ENCODE measurements around the gene OSBPL9. TPM values are rescaled to one million over a fixed set of nuclear protein-coding genes. Genes with fewer than 3 reads are reported as not detected.

OSBPL9 gene
- total and polyA plus RNA-seq, 2 experiments from 2014 or later: 82.7 to 102 TPM

DNA sequence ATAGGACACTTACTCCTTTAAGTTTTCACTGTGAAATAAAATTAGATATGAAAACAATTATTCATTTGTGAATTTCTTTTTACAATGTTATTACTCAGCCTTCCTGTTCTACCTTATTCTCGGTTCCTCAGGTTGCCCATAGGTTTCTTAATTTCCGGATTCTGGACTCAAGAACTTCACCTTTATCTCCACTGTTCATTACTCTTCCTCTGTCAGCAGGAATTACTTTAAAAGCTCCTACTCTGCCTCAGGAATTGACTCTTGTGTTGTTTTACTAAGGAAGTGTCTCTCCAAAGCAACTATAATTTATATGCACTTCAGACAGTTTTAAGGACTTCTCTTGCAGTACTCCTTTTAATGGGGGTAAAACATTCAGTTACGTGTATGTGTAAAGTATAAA, 123.8 kb downstream of the OSBPL9 start (continued):
- TF ChIP-seq, protein P1, sequence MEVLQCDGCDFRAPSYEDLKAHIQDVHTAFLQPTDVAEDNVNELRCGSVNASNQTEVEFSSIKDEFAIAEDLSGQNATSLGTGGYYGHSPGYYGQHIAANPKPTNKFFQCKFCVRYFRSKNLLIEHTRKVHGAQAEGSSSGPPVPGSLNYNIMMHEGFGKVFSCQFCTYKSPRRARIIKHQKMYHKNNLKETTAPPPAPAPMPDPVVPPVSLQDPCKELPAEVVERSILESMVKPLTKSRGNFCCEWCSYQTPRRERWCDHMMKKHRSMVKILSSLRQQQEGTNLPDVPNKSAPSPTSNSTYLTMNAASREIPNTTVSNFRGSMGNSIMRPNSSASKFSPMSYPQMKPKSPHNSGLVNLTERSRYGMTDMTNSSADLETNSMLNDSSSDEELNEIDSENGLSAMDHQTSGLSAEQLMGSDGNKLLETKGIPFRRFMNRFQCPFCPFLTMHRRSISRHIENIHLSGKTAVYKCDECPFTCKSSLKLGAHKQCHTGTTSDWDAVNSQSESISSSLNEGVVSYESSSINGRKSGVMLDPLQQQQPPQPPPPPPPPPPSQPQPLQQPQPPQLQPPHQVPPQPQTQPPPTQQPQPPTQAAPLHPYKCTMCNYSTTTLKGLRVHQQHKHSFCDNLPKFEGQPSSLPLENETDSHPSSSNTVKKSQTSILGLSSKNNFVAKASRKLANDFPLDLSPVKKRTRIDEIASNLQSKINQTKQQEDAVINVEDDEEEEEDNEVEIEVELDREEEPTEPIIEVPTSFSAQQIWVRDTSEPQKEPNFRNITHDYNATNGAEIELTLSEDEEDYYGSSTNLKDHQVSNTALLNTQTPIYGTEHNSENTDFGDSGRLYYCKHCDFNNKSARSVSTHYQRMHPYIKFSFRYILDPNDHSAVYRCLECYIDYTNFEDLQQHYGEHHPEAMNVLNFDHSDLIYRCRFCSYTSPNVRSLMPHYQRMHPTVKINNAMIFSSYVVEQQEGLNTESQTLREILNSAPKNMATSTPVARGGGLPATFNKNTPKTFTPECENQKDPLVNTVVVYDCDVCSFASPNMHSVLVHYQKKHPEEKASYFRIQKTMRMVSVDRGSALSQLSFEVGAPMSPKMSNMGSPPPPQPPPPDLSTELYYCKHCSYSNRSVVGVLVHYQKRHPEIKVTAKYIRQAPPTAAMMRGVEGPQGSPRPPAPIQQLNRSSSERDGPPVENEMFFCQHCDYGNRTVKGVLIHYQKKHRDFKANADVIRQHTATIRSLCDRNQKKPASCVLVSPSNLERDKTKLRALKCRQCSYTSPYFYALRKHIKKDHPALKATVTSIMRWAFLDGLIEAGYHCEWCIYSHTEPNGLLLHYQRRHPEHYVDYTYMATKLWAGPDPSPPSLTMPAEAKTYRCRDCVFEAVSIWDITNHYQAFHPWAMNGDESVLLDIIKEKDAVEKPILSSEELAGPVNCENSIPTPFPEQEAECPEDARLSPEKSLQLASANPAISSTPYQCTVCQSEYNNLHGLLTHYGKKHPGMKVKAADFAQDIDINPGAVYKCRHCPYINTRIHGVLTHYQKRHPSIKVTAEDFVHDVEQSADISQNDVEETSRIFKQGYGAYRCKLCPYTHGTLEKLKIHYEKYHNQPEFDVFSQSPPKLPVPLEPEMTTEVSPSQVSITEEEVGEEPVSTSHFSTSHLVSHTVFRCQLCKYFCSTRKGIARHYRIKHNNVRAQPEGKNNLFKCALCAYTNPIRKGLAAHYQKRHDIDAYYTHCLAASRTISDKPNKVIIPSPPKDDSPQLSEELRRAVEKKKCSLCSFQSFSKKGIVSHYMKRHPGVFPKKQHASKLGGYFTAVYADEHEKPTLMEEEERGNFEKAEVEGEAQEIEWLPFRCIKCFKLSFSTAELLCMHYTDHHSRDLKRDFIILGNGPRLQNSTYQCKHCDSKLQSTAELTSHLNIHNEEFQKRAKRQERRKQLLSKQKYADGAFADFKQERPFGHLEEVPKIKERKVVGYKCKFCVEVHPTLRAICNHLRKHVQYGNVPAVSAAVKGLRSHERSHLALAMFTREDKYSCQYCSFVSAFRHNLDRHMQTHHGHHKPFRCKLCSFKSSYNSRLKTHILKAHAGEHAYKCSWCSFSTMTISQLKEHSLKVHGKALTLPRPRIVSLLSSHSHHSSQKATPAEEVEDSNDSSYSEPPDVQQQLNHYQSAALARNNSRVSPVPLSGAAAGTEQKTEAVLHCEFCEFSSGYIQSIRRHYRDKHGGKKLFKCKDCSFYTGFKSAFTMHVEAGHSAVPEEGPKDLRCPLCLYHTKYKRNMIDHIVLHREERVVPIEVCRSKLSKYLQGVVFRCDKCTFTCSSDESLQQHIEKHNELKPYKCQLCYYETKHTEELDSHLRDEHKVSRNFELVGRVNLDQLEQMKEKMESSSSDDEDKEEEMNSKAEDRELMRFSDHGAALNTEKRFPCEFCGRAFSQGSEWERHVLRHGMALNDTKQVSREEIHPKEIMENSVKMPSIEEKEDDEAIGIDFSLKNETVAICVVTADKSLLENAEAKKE (CRISPR knock-in tag; IDR thresholded peaks at IDR 0.05): no peak
- no peak for TF ChIP-seq CREB1 (CRISPR knock-in tag; IDR thresholded peaks at IDR 0.05; ENCODE audit: low read depth)
- no peak for TF ChIP-seq EZH2phosphoT487 (IDR thresholded peaks at IDR 0.05; ENCODE audit: unreplicated experiment)
- no peak for TF ChIP-seq STAT1 (IDR thresholded peaks at IDR 0.05; ENCODE audit: unreplicated experiment)
- TF ChIP-seq NANOG (IDR thresholded peaks at IDR 0.05; ENCODE audit: borderline replicate concordance): no peak
- TF ChIP-seq JUNB (IDR thresholded peaks at IDR 0.05; ENCODE audit: unreplicated experiment): no peak

DNA sequence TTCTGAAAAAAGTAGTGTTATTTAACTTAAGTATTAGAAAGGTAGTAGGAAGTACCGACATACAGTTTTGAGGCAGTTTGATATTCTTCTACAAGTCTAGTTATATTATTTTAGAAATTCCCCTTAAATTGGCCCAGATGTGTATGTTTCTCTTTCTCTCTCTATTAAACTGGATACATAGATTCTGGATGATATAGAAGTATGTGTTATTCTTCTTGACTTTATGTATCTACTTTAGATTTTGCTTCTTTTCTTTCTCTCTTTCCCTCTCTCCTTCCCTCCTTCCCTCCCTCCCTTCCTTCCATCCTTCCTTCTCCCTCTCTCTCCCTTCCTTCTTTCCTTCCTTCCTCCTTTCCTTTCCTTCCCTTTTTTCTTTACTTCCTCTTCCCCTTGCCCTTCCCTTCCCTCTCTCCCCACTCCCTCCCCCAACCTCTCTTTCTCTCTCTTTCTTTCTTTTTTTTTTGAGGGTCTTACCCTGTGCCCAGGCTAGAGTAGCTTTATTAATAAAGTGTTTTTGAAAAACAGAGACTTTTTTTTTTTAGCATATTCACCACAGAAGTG, 124.3 kb downstream of the OSBPL9 start:
- ATAC-seq (no peak), DNase-seq (ENCODE audit: low spot score) (no peak)
- no peaks in the 10 kb centered on the region for H3K9me2 ChIP-seq (ENCODE audit: insufficient read depth)
- no peaks in the 10 kb centered on the region for H3K9me3 Mint-ChIP-seq
- H3K4me2 ChIP-seq: no peak overlapping the region
- peaks cover 72% of the 10 kb centered on the region for H3K79me2 ChIP-seq (replicated peaks; ENCODE audit: insufficient read depth)
- H3K4me1 ChIP-seq (ENCODE audit: insufficient read depth): peaks cover 18% of the 10 kb centered on the region
- H2AFZ ChIP-seq: no peak overlapping the region
- H3K4me1 Mint-ChIP-seq: peaks cover 14% of the 10 kb centered on the region; the same call in 2 of the 3 replicates
- H4K20me1 ChIP-seq (replicated peaks; ENCODE audit: insufficient read depth): peaks cover 6% of the 10 kb centered on the region; the same call in 1 of the 2 replicates
- peaks cover 2% of the 10 kb centered on the region; the same call in 1 of the 3 replicates for H3K36me3 Mint-ChIP-seq (ENCODE audit: low read depth)
- H3K27ac Mint-ChIP-seq: no peak overlapping the region
- no peak overlapping the region for H3K27ac ChIP-seq (ENCODE audit: low read depth)
- no peaks in the 10 kb centered on the region for H3K27me3 Mint-ChIP-seq (ENCODE audit: insufficient read depth, low read depth, poor library complexity)
- H3K36me3 ChIP-seq (ENCODE audit: insufficient read depth): no peaks in the 10 kb centered on the region
- no peaks in the 10 kb centered on the region for H3K27me3 ChIP-seq (ENCODE audit: insufficient read depth)
- no peak overlapping the region for H3K4me3 Mint-ChIP-seq
- no peak for TF ChIP-seq POLR2AphosphoS5 (IDR thresholded peaks at IDR 0.05; ENCODE audit: low read depth)
- no peak for TF ChIP-seq ZNF331 (CRISPR knock-in tag; IDR thresholded peaks at IDR 0.05; ENCODE audit: low read depth)
- no peak for TF ChIP-seq EZH2phosphoT487 (IDR thresholded peaks at IDR 0.05; ENCODE audit: unreplicated experiment)
- TF ChIP-seq, protein P2, sequence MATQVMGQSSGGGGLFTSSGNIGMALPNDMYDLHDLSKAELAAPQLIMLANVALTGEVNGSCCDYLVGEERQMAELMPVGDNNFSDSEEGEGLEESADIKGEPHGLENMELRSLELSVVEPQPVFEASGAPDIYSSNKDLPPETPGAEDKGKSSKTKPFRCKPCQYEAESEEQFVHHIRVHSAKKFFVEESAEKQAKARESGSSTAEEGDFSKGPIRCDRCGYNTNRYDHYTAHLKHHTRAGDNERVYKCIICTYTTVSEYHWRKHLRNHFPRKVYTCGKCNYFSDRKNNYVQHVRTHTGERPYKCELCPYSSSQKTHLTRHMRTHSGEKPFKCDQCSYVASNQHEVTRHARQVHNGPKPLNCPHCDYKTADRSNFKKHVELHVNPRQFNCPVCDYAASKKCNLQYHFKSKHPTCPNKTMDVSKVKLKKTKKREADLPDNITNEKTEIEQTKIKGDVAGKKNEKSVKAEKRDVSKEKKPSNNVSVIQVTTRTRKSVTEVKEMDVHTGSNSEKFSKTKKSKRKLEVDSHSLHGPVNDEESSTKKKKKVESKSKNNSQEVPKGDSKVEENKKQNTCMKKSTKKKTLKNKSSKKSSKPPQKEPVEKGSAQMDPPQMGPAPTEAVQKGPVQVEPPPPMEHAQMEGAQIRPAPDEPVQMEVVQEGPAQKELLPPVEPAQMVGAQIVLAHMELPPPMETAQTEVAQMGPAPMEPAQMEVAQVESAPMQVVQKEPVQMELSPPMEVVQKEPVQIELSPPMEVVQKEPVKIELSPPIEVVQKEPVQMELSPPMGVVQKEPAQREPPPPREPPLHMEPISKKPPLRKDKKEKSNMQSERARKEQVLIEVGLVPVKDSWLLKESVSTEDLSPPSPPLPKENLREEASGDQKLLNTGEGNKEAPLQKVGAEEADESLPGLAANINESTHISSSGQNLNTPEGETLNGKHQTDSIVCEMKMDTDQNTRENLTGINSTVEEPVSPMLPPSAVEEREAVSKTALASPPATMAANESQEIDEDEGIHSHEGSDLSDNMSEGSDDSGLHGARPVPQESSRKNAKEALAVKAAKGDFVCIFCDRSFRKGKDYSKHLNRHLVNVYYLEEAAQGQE (IDR thresholded peaks at IDR 0.05; ENCODE audit: unreplicated experiment): no peak
- TF ChIP-seq NANOG (IDR thresholded peaks at IDR 0.05; ENCODE audit: borderline replicate concordance): no peak
- TF ChIP-seq JUNB (IDR thresholded peaks at IDR 0.05; ENCODE audit: unreplicated experiment): no peak
- TF ChIP-seq, protein P3, sequence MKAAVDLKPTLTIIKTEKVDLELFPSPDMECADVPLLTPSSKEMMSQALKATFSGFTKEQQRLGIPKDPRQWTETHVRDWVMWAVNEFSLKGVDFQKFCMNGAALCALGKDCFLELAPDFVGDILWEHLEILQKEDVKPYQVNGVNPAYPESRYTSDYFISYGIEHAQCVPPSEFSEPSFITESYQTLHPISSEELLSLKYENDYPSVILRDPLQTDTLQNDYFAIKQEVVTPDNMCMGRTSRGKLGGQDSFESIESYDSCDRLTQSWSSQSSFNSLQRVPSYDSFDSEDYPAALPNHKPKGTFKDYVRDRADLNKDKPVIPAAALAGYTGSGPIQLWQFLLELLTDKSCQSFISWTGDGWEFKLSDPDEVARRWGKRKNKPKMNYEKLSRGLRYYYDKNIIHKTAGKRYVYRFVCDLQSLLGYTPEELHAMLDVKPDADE (IDR thresholded peaks at IDR 0.05): no peak
- no peak for TF ChIP-seq ZNF114 (CRISPR knock-in tag; IDR thresholded peaks at IDR 0.05)
- TF ChIP-seq CREB1 (CRISPR knock-in tag; IDR thresholded peaks at IDR 0.05; ENCODE audit: low read depth): no peak
- TF ChIP-seq, protein P4, sequence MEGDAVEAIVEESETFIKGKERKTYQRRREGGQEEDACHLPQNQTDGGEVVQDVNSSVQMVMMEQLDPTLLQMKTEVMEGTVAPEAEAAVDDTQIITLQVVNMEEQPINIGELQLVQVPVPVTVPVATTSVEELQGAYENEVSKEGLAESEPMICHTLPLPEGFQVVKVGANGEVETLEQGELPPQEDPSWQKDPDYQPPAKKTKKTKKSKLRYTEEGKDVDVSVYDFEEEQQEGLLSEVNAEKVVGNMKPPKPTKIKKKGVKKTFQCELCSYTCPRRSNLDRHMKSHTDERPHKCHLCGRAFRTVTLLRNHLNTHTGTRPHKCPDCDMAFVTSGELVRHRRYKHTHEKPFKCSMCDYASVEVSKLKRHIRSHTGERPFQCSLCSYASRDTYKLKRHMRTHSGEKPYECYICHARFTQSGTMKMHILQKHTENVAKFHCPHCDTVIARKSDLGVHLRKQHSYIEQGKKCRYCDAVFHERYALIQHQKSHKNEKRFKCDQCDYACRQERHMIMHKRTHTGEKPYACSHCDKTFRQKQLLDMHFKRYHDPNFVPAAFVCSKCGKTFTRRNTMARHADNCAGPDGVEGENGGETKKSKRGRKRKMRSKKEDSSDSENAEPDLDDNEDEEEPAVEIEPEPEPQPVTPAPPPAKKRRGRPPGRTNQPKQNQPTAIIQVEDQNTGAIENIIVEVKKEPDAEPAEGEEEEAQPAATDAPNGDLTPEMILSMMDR (conservative IDR thresholded peaks at IDR 0.05; ENCODE audit: low read depth in 2 of 2): no peak
- no peak overlapping the region for H3K4me3 ChIP-seq
- H3F3A ChIP-seq (replicated peaks; ENCODE audit: low read depth): no peaks in the 10 kb centered on the region
